Dendritic cell treated with granulocyte-macrophage colony-stimulating factor and Interleukin-4, amounts not matched to agents 40 ng/mL and 50 ng/mL, for 4 days (primary cell): ENCODE data around the gene VSIG2.
"Not testable (repeated sequence)": the region's sequence is repeated elsewhere in the genome, so short reads cannot be mapped to it uniquely, and the experiment has no call there.

Experiments
- H3K27ac Mint-ChIP-seq: one replicate; pipeline ENCODE4 v1.8.0; 2022; ENCODE audit warnings: mild to moderate bottlenecking, mixed read lengths
- H3K27me3 Mint-ChIP-seq: one replicate; pipeline ENCODE4 v1.8.0; 2022; ENCODE audit warnings: mild to moderate bottlenecking, mixed read lengths
- H3K36me3 Mint-ChIP-seq: one replicate; pipeline ENCODE4 v1.8.0; 2022; ENCODE audit warnings: low read depth, mixed read lengths
- H3K4me1 Mint-ChIP-seq: one replicate; pipeline ENCODE4 v1.8.0; 2022; ENCODE audit warnings: low read depth, mixed read lengths
- H3K4me3 Mint-ChIP-seq: one replicate; pipeline ENCODE4 v1.8.0; 2022; ENCODE audit warnings: mild to moderate bottlenecking, moderate library complexity, mixed read lengths
- H3K9me3 Mint-ChIP-seq: one replicate; pipeline ENCODE4 v1.8.0; 2022; ENCODE audit warnings: mixed read lengths
- intact Hi-C: fragments of 100-400 bp; cut with micrococcal nuclease; formaldehyde crosslinking; loops from one replicate; pipeline ENCODE4 v1.15.0; 2022

Gene VSIG2

DNA sequence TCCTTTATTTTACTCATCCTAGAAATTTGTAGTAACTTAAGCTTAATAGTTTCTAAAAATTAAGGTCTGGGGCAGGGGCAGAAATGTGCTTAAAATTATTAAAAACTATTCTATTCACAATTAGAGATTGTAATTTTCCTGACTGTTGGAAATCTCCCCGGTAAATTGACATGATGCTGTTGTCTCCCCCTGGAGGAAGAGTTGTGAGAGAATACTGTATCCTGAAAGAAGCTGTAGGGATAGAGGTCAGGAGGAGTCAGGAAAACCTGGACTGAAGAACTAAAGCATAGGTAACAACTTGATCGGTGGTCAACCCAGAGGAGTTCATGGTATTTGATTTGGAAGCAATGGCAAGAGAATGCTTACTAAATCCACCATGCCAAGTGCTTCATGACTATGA is 26.2 kb upstream of the VSIG2 start:
- intact Hi-C loops, result no loop called here
- H3K4me1 Mint-ChIP-seq, result peaks cover 28% of the 10 kb centered on the region
- peaks cover 23% of the 10 kb centered on the region for H3K36me3 Mint-ChIP-seq
- H3K9me3 Mint-ChIP-seq, result no peaks in the 10 kb centered on the region
- no peak overlapping the region for H3K27ac Mint-ChIP-seq
- H3K27me3 Mint-ChIP-seq, result no peaks in the 10 kb centered on the region
- H3K4me3 Mint-ChIP-seq, result no peak overlapping the region

DNA sequence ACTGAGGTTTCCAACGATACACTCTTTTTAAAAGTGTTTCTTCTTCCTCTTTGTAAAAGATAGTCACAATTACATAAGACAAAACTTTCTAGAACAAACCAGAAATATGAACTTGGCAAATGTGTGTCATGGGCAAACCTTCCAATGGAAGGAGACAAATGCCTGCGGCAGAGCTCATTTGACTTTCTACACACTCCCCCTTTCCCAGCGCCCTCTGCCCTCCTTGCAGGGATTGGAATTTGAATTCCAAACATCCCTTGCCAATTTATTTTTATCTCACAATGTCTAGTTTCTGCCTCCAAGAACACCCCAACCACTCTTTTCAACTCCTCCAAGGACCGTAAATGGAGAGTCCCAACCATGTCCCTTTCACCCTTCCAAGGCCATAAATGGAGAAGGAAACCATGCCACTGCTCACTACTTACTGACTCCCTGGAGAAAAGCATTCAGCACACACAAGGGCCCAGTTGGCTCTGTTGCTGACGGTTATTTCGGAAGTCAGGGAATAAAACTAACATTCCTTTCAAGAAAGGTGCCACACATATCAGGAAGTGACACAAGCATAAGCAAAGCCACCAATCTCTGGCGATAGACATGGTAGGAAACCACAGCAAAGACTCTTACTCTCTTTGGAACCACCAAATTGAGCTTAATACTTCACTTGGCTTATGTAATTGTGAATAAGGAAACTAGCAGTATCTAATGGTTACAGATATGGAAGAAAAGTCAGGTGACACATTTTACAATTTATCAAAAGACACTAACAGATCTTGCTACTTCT is 25.0 kb upstream of the VSIG2 start:
- Mint-ChIP-seq H3K4me3 (no peak overlapping the region), H3K27ac (peak overlapping the region; percentile 7), H3K27me3 (no peaks in the 10 kb centered on the region), H3K36me3 (peaks cover 29% of the 10 kb centered on the region), H3K9me3 (no peaks in the 10 kb centered on the region), H3K4me1 (peaks cover 28% of the 10 kb centered on the region)
- intact Hi-C loops, result no loop called here

DNA sequence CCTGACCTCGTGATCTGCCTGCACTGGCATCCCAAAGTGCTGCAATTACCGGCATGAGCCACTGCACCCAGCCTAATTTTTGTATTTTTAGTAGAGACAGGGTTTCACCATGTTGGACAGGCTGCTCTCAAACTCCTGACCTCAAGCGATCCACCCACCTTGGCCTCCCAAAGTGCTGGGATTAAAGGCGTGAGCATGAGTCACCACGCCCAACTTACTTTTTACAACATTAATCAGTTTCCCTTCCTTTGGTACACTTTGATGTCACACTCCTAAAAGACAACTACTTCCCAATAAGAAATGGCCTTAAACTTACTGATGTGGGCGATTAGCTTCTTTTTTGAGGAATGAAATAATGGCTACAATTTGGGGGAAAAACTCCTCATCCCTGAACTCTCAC is 18.9 kb upstream of the VSIG2 start:
- Mint-ChIP-seq H3K36me3 (peaks cover 60% of the 10 kb centered on the region), H3K4me1 (peaks cover 14% of the 10 kb centered on the region)
- H3K9me3 Mint-ChIP-seq, H3K27ac Mint-ChIP-seq, H3K4me3 Mint-ChIP-seq, intact Hi-C loops, H3K27me3 Mint-ChIP-seq: not testable (repeated sequence)

DNA sequence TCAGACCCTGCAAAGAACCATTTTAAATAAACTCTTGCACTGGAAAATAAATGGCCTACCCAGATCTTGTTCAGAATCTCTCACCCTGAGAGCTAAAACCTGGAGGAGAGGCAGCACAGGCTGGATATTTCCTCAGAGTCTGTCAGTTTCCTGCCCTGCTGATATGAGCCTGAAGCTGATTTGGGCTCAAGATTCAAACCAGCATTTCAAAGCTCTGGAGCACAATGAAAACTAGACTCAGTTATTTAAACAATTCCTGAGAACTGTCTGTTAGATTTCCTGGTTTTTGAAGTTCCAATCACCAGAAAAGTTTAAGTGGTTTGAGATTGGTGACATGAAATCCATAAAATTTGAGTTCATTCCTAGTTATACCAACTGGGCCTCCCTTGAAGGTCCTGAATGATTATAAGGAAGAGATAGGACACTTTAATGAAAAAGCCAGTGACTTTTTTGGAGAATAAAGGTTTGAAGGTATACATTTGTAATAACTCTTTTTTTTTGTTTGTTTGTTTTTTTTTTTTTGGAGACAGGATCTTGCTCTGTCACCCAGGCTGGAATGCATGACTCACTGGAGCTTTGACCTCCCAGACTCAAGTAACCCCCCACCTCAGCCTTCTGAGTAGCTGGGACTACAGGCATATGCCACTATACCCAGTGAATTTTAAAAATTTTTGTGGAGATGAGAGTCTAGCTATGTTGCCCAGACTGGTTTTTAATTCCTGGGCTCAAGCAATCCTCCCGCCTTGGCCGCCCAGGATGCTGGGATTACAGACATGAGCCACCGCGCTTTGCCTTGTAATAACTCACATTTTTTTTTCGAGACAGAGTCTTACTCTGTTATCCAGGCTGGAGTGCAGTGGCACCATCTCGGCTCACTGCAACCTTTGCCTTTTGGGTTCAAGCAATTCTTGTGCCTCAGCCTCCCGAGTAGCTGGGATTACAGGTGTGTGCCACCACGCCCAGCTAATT is 18.0 kb upstream of the VSIG2 start:
- Mint-ChIP-seq H3K4me3 (no peak overlapping the region), H3K27ac (no peak overlapping the region), H3K9me3 (no peaks in the 10 kb centered on the region), H3K27me3 (no peaks in the 10 kb centered on the region), H3K36me3 (peaks cover 68% of the 10 kb centered on the region), H3K4me1 (peaks cover 5% of the 10 kb centered on the region)
- intact Hi-C loops, result no loop called here

DNA sequence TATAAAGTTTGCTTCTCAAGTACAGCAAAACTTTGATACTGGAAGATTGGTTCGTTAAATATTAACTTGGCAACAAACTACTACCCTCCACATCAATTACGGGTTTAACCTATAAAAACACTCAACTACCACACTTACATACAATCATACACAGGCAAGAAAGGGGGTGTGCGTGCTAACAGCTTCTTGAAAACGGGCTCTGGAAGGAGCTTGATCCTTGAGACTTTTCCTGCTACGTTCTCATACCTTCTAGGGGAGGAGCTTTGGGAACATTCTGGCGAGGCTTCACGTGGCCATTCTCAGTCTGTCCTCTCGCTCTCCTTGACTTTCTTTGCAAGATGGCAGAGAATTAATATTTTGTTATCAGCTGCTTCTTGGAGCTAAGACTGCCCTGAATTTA is 16.9 kb upstream of the VSIG2 start:
- Mint-ChIP-seq H3K4me3 (no peak overlapping the region), H3K27me3 (no peaks in the 10 kb centered on the region), H3K36me3 (peaks cover 75% of the 10 kb centered on the region), H3K27ac (no peak overlapping the region), H3K9me3 (no peaks in the 10 kb centered on the region), H3K4me1 (no peaks in the 10 kb centered on the region)
- intact Hi-C loops, result no loop called here

DNA sequence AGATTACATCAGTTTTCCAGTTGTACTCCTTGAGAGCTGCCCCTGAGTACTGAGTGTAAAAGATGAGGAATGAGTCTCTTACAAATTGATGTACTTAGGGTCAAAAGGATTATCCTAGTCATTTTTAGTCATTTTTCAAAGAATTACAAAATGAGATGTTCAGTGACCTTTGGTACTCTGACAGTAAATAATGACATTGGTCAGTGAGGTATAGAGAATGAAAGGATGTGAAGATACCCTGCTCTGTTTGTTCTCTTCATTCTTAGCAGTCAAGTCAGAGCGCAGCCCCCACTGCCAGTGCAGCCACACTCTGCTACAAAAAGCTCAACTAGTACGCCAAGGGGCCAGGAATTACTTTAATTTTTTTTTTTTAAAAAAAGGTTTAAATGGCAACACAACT is 14.1 kb upstream of the VSIG2 start:
- Mint-ChIP-seq H3K27ac (no peak overlapping the region), H3K4me1 (peaks cover 17% of the 10 kb centered on the region), H3K36me3 (peaks cover 60% of the 10 kb centered on the region), H3K27me3 (peaks cover 17% of the 10 kb centered on the region), H3K4me3 (no peak overlapping the region), H3K9me3 (no peaks in the 10 kb centered on the region)
- intact Hi-C loops, result no loop called here

- H3K36me3 Mint-ChIP-seq, result peaks cover 32% of the 10 kb centered on the region
- H3K4me3 Mint-ChIP-seq, result peak overlapping the region; percentile 96
- peak overlapping the region; percentile 42 for H3K27ac Mint-ChIP-seq
- intact Hi-C loops, result loop anchor here (1.0 to 5.0 kb wide), 2 partner anchors 34 to 94 kb away; no protein-coding TSS in a partner anchor
- H3K27me3 Mint-ChIP-seq, result peaks cover 45% of the 10 kb centered on the region
- peaks cover 45% of the 10 kb centered on the region for H3K4me1 Mint-ChIP-seq
- H3K9me3 Mint-ChIP-seq, result no peaks in the 10 kb centered on the region
These were observed 11.3 kb upstream of the VSIG2 start for GRCh38 chr11:124763156-124763947.

- Mint-ChIP-seq H3K27ac (peak overlapping the region; percentile 42), H3K4me1 (peaks cover 52% of the 10 kb centered on the region), H3K9me3 (no peaks in the 10 kb centered on the region), H3K27me3 (peaks cover 45% of the 10 kb centered on the region), H3K4me3 (peak overlapping the region; percentile 96), H3K36me3 (peaks cover 29% of the 10 kb centered on the region)
- intact Hi-C loops, result loop anchor here (1.0 to 5.0 kb wide), 2 partner anchors 35 to 93 kb away; no protein-coding TSS in a partner anchor
These were observed 10.6 kb upstream of the VSIG2 start for GRCh38 chr11:124762624-124763155.

- peaks cover 24% of the 10 kb centered on the region for H3K36me3 Mint-ChIP-seq
- peaks cover 57% of the 10 kb centered on the region for H3K4me1 Mint-ChIP-seq
- intact Hi-C loops, result loop anchor here (5.0 kb wide), 1 partner anchor 35 kb away; no protein-coding TSS in a partner anchor
- H3K4me3 Mint-ChIP-seq, result peak within 1 kb of the TSS; percentile 96
- H3K27me3 Mint-ChIP-seq, result peaks cover 46% of the 10 kb centered on the region
- H3K9me3 Mint-ChIP-seq, result no peaks in the 10 kb centered on the region
- H3K27ac Mint-ChIP-seq, result peak within 1 kb of the TSS; percentile 42
These were observed 10.1 kb upstream of the VSIG2 start, which contains the start of gene ESAM for GRCh38 chr11:124762105-124762623. TSS of gene ESAM (minus strand) at chr11:124762290. CDS start at chr11:124762154, 136 bp downstream.

- H3K36me3 Mint-ChIP-seq, result peaks cover 18% of the 10 kb centered on the region
- H3K4me1 Mint-ChIP-seq, result peaks cover 58% of the 10 kb centered on the region
- no peak overlapping the region for H3K27ac Mint-ChIP-seq
- H3K27me3 Mint-ChIP-seq, result peaks cover 53% of the 10 kb centered on the region
- peak overlapping the region; percentile 96 for H3K4me3 Mint-ChIP-seq
- intact Hi-C loops, result loop anchor here (5.0 kb wide), 1 partner anchor 36 kb away; no protein-coding TSS in a partner anchor
- no peaks in the 10 kb centered on the region for H3K9me3 Mint-ChIP-seq
These were observed 9.4 kb upstream of the VSIG2 start for GRCh38 chr11:124761301-124762104.

DNA sequence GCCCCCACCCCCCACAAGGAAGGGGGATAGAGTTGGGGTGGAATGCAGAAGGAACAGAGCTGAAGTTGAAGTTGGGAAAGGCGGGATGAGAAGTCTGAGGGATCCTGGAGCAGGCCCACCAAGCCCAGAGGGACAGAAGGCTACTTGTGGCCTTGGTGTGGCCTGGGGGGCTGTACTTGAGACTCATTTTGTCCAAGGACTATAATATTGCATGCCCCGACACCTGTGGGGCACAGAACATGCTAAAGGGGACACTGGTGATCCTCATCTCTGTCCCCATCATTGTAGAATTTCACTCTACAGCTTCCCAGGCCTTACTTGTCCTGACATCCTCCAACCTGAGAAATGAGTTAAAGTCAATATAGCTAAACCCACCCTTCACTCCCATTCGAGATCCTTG is 8.8 kb upstream of the VSIG2 start:
- no peak overlapping the region for H3K27ac Mint-ChIP-seq
- no peaks in the 10 kb centered on the region for H3K9me3 Mint-ChIP-seq
- intact Hi-C loops, result loop anchor here (5.0 kb wide), 1 partner anchor 36 kb away; no protein-coding TSS in a partner anchor
- peaks cover 58% of the 10 kb centered on the region for H3K4me1 Mint-ChIP-seq
- H3K36me3 Mint-ChIP-seq, result peaks cover 13% of the 10 kb centered on the region
- H3K4me3 Mint-ChIP-seq, result no peak overlapping the region
- H3K27me3 Mint-ChIP-seq, result peaks cover 60% of the 10 kb centered on the region

DNA sequence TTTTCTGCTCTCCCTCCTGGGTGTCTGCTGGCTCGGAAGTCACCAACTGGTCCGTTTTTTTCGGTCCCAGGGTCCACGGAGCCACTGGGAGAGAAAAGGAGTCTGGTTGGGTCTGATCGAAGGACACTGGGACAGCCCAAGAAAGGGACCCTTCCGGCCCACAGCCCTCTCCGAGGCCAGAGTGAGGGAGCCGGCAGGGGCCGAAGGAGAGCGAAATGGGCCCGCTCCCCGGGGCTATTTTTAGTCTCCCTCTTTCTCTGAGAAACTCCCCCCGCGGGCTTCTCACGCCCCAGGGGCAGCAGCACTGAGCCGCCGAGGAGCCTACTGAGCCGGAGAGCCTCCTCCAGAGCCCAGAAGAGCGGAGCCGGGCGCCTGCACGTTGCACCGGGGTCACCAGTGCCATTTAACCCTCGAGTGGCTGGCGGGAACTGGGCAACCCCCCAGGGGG is 8.2 kb upstream of the VSIG2 start:
- no peaks in the 10 kb centered on the region for H3K9me3 Mint-ChIP-seq
- intact Hi-C loops, result loop anchor here (5.0 kb wide), 1 partner anchor 37 kb away; no protein-coding TSS in a partner anchor
- peak overlapping the region; percentile 48 for H3K27ac Mint-ChIP-seq
- peaks cover 58% of the 10 kb centered on the region for H3K4me1 Mint-ChIP-seq
- no peak overlapping the region for H3K4me3 Mint-ChIP-seq
- H3K27me3 Mint-ChIP-seq, result peaks cover 60% of the 10 kb centered on the region
- peaks cover 9% of the 10 kb centered on the region for H3K36me3 Mint-ChIP-seq
